Measurements from ENCODE around the gene ST6GALNAC2. TPM values are rescaled to one million over a fixed set of nuclear protein-coding genes. Genes with fewer than 3 reads are reported as not detected.

The ST6GALNAC2 gene
- total RNA-seq, 4 donors from 2014 or later: 0.94 to 2.5 TPM; not detected in 2

- H3K36me3 ChIP-seq: peaks cover 0 to 8% (median 0%) of the 10 kb centered on the region in 3 donors
- no peaks in the 10 kb centered on the region for H3K27me3 ChIP-seq
- TF ChIP-seq CTCF (IDR thresholded peaks at IDR 0.05) (peak in 5 of 6 experiments; percentile 7 to 65 (median 49)), POLR2A (IDR thresholded peaks at IDR 0.05) (no peak)
- no peak for DNase-seq
- H3K4me3 ChIP-seq: peak overlapping the region; percentile 60 to 73 (median 68)
- H3K27ac ChIP-seq: peak overlapping the region; percentile 80 to 87 (median 84)
- no peaks in the 10 kb centered on the region for H3K9me3 ChIP-seq
- H3K4me1 ChIP-seq: peaks cover 0 to 45% (median 5%) of the 10 kb centered on the region in 4 donors
Measured at GRCh38 chr17:76558198-76559095, 27.2 kb downstream of the ST6GALNAC2 start.

- peaks cover 0 to 41% (median 5%) of the 10 kb centered on the region in 4 donors for H3K4me1 ChIP-seq
Measured at GRCh38 chr17:76557368-76558197, 28.1 kb downstream of the ST6GALNAC2 start.

GRCh38 chr17:76556765-76557367 is 28.8 kb downstream of the ST6GALNAC2 start:
- peak overlapping the region; percentile 80 to 87 (median 84) for H3K27ac ChIP-seq
- no peaks in the 10 kb centered on the region for H3K9me3 ChIP-seq
- DNase-seq: peak in 2 of 3 donors; percentile 60 to 66
- no peaks in the 10 kb centered on the region for H3K27me3 ChIP-seq
- peaks cover 0 to 5% (median 0%) of the 10 kb centered on the region in 3 donors for H3K36me3 ChIP-seq
- H3K4me3 ChIP-seq: peak overlapping the region; percentile 60 to 73 (median 68)
- peaks cover 0 to 38% (median 5%) of the 10 kb centered on the region in 4 donors for H3K4me1 ChIP-seq
- TF ChIP-seq POLR2A (IDR thresholded peaks at IDR 0.05) (no peak), CTCF (IDR thresholded peaks at IDR 0.05) (no peak)

More at GRCh38 chr17:76557368-76558197, 28.1 kb downstream of the ST6GALNAC2 start:
- Histone ChIP-seq H3K27me3 (no peaks in the 10 kb centered on the region), H3K4me3 (peak overlapping the region; percentile 60 to 73 (median 68)), H3K9me3 (no peaks in the 10 kb centered on the region), H3K27ac (peak overlapping the region; percentile 80 to 87 (median 84)), H3K36me3 (peaks cover 0 to 8% (median 0%) of the 10 kb centered on the region in 3 donors)
- TF ChIP-seq CTCF (IDR thresholded peaks at IDR 0.05) (peak; percentile 52 to 74 (median 64)), POLR2A (IDR thresholded peaks at IDR 0.05) (peak; percentile 38 to 62)
- DNase-seq: peak; percentile 93 to 97 (median 94)

- peaks cover 0 to 18% (median 0%) of the 10 kb centered on the region in 4 donors for H3K4me1 ChIP-seq
- no peaks in the 10 kb centered on the region for H3K9me3 ChIP-seq
- no peaks in the 10 kb centered on the region for H3K27me3 ChIP-seq
- no peak overlapping the region for H3K27ac ChIP-seq
- TF ChIP-seq CTCF (IDR thresholded peaks at IDR 0.05) (no peak), POLR2A (IDR thresholded peaks at IDR 0.05) (no peak)
- DNase-seq: no peak
- no peaks in the 10 kb centered on the region for H3K36me3 ChIP-seq
- no peak overlapping the region for H3K4me3 ChIP-seq
Measured at GRCh38 chr17:76554131-76554530, 31.5 kb downstream of the ST6GALNAC2 start.
